ENCODE data around the gene CENPV.
"Not testable (repeated sequence)": the region's sequence is repeated elsewhere in the genome, so short reads cannot be mapped to it uniquely, and the experiment has no call there.

Gene CENPV

DNA sequence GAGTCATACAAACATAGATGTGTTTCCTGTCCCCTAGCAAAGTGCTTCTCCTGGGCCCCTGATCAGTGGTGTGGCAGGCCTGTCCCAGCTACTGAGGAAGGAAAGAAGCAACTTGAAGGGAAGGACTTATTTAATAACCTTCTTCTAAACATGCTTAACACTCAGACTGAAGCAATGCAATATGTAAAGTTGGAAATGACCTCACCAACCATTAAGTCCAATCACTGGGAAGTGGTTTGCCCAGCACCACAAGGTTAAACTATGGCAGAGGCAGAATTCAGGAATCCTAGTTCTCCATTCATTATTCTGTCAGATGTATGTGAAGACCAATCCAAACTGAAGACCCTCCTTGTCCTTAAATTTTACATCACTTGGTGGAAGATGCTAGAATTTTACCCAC, 39.1 kb downstream of the CENPV start:
- TF ChIP-seq, protein P1, sequence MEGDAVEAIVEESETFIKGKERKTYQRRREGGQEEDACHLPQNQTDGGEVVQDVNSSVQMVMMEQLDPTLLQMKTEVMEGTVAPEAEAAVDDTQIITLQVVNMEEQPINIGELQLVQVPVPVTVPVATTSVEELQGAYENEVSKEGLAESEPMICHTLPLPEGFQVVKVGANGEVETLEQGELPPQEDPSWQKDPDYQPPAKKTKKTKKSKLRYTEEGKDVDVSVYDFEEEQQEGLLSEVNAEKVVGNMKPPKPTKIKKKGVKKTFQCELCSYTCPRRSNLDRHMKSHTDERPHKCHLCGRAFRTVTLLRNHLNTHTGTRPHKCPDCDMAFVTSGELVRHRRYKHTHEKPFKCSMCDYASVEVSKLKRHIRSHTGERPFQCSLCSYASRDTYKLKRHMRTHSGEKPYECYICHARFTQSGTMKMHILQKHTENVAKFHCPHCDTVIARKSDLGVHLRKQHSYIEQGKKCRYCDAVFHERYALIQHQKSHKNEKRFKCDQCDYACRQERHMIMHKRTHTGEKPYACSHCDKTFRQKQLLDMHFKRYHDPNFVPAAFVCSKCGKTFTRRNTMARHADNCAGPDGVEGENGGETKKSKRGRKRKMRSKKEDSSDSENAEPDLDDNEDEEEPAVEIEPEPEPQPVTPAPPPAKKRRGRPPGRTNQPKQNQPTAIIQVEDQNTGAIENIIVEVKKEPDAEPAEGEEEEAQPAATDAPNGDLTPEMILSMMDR (IDR thresholded peaks at IDR 0.05): no peak
- no peak overlapping the region for H3K4me3 ChIP-seq
- DNase-seq (ENCODE audit: low spot score): no peak
- H3K27ac ChIP-seq: no peak overlapping the region

DNA sequence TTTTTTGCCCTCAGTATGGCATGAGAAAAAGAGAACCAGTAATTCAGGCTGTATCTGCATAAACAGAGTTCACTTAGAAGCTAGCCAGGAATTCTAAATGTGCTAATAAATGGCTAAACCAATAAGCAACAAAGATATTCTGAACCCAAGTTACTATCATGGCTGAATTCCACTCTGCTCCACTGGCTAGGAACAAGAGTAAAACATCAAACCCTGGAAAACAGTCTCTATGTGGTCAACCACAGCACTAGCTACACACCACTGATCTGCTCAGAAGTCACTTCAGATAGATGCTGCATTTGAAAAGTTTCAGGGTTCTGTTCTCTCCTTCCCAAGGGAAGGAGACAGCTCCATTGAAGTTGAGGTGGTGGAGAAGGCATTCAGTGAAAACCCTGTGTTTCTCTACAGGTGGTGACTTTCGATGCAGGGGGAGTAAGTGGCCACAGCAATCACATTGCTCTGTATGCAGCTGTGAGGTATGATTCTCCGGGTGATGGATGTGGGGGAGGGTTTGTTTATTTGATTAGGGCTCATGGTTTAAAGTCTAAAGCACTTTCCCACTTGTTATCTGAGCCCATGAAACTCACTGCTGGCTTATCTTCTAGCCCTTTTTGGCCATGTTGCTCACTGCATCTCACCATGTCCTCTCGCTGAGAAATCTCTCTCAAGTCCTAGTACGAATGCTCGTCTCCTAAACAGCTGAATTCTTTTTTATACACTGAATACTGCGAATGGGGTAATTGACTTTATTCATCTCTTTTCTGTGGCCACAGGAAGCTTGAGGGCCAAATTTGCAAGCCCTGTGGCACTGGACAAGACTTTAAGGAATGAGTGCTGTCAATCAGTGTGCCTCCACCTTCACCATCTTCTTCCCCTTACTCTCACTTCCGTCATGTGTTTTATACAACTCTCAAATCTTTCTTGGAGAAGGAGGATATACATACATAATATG, 39.9 kb downstream of the CENPV start:
- Histone ChIP-seq H3K4me3 (no peak overlapping the region), H3K27ac (no peak overlapping the region)
- no peak for DNase-seq (ENCODE audit: low spot score)
- TF ChIP-seq, protein P1 (IDR thresholded peaks at IDR 0.05): no peak

DNA sequence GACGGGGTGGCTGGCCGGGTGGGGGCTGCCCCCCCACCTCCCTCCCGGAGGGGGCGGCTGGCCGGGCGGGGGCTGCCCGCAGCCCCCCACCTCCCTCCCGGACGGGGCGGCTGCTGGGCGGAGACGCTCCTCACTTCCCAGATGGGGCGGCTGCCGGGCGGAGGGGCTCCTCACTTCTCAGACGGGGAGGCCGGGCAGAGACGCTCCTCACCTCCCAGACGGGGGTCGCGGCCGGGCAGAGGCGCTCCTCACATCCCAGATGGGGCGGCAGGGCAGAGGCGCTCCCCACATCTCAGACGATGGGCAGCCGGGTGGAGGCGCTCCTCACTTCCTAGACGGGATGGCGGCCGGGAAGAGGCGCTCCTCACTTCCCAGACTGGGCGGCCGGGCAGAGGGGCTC, 41.2 kb downstream of the CENPV start:
- not testable (repeated sequence) for H3K27ac ChIP-seq; H3K4me3 ChIP-seq; DNase-seq (ENCODE audit: low spot score)

DNA sequence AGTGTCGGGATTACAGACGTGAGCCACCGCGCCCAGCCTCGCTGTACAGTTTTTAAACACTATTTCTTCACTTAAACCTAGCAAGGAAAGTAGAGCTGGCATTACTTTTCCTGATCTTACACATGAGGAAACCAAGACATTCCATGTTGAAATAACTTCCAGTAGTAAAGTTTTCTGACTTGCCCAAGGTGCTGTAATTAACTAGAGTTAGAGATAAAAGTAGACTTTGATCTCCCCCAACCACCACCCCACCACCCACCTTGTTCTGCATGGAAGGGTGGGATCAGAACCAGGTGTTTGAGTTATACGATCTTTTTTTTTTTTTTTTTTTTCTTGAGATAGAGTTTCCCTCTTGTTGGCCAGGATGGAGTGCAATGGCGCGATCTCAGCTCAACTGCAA, 47.1 kb downstream of the CENPV start:
- TF ChIP-seq, protein P1 (IDR thresholded peaks at IDR 0.05): no peak
- DNase-seq (ENCODE audit: low spot score): no peak
- no peak overlapping the region for H3K4me3 ChIP-seq
- no peak overlapping the region for H3K27ac ChIP-seq

DNA sequence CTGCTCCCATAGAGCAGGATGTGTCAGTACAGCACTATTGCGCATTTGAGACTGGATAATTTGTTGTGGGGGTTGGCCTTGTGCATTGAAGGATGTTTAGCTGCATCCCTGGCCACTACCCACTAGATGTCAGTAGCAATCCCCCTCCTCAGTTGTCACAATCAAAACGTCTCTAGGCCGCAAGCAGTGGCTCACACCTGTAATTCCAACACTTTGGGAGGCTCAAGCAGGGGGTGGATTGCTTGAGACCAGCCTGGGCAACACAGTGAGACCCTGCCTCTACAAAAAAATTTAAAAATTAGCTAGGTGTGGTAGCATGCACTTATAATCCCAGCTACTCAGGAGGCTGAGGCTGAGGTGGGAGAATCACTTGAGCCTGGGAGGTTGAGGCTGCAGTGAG, 48.4 kb downstream of the CENPV start:
- H3K27ac ChIP-seq: no peak overlapping the region
- TF ChIP-seq, protein P1 (IDR thresholded peaks at IDR 0.05): no peak
- no peak overlapping the region for H3K4me3 ChIP-seq
- DNase-seq (ENCODE audit: low spot score): no peak

DNA sequence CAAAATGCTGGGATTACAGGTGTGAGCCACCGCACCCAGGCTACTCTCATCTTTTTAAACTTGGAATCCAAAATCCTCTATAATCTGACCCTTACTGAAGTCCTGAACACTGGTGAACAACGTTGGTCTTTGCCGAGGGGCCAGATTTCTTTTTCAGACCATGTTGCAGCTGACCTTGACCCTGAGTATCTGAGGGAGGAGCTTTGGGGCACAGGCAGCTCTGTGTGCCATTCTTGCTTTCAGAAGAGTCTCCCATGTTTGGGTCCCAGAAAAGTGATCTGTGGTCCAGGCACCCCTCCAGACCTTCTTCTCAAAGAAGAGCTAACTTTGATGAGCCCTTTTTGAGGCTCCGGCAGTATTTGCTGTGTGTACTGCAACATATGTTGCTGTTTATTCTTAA, 50.4 kb downstream of the CENPV start:
- Histone ChIP-seq H3K27ac (no peak overlapping the region), H3K4me3 (no peak overlapping the region)
- no peak for DNase-seq (ENCODE audit: low spot score)
- TF ChIP-seq, protein P1 (IDR thresholded peaks at IDR 0.05): no peak

DNA sequence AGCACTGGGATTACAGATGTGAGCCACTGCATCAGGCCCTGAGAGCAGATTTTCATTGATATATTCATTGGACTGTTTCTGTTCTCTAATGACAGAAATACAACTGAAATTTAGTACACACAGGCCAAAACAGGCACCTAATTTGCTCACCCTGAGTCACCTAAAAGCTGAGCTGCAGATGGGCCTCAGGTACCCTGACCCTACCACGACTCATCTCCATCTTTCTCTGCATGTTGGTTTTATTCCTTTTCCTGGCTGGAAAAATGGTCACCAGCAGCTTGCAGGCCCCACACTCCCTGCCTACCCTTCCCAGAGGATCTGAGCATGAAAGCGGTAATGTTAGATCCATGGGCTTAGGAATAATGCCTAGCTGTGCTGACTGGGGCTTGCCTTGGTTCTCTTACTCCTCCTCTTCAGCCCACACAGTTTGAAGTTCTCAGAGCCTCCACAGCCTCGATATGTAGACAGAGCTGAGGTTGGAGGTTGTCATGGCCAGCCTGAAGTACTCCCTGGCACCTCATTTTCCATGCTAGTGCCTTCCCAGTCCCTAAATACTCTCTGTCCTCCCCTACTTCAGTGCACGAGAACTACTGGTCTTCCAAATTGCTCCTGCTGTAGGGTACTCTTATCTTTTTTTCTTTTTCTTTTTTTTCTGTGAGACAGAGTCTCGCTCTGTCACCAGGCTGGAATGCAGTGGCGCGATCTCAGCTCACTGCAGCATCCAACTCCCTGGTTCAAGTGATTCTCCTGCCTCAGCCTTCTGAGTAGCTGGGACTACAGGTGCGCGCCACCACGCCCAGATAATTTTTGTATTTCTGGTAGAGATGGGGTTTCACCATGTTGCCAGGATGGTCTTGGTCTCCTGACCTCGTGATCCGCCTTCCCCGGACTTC, 51.1 kb downstream of the CENPV start:
- Histone ChIP-seq H3K4me3 (no peak overlapping the region), H3K27ac (no peak overlapping the region)
- TF ChIP-seq, protein P1 (IDR thresholded peaks at IDR 0.05): no peak
- no peak for DNase-seq (ENCODE audit: low spot score)

Measured in coronary artery (tissue), 2 donors.